Dendritic cell treated with granulocyte-macrophage colony-stimulating factor and Interleukin-4, amounts not matched to agents 40 ng/mL and 50 ng/mL, for 4 days (primary cell): ENCODE measurements around the gene TRAF3.

Source experiments
- H3K27ac Mint-ChIP-seq: one replicate; pipeline ENCODE4 v1.8.0; 2022; ENCODE audit warnings: mild to moderate bottlenecking, mixed read lengths
- H3K27me3 Mint-ChIP-seq: one replicate; pipeline ENCODE4 v1.8.0; 2022; ENCODE audit warnings: mild to moderate bottlenecking, mixed read lengths
- H3K36me3 Mint-ChIP-seq: one replicate; pipeline ENCODE4 v1.8.0; 2022; ENCODE audit warnings: low read depth, mixed read lengths
- H3K4me1 Mint-ChIP-seq: one replicate; pipeline ENCODE4 v1.8.0; 2022; ENCODE audit warnings: low read depth, mixed read lengths
- H3K4me3 Mint-ChIP-seq: one replicate; pipeline ENCODE4 v1.8.0; 2022; ENCODE audit warnings: mild to moderate bottlenecking, moderate library complexity, mixed read lengths
- H3K9me3 Mint-ChIP-seq: one replicate; pipeline ENCODE4 v1.8.0; 2022; ENCODE audit warnings: mixed read lengths
- intact Hi-C: fragments of 100-400 bp; cut with micrococcal nuclease; formaldehyde crosslinking; loops from one replicate; pipeline ENCODE4 v1.15.0; 2022

TRAF3 gene

GRCh38 chr14:102914474-102915291, 137.4 kb downstream of the TRAF3 start:
- Mint-ChIP-seq H3K4me1 (no peaks in the 10 kb centered on the region), H3K4me3 (no peak overlapping the region), H3K36me3 (peaks cover 43% of the 10 kb centered on the region), H3K27me3 (no peaks in the 10 kb centered on the region), H3K9me3 (no peaks in the 10 kb centered on the region), H3K27ac (no peak overlapping the region)
- intact Hi-C loops = loop anchor here (5.0 kb wide), 1 partner anchor 222 kb away; no protein-coding TSS in a partner anchor

GRCh38 chr14:102915292-102916110, 138.3 kb downstream of the TRAF3 start:
- no peak overlapping the region for H3K4me3 Mint-ChIP-seq
- H3K9me3 Mint-ChIP-seq = no peaks in the 10 kb centered on the region
- peaks cover 35% of the 10 kb centered on the region for H3K36me3 Mint-ChIP-seq
- no peaks in the 10 kb centered on the region for H3K4me1 Mint-ChIP-seq
- H3K27me3 Mint-ChIP-seq = no peaks in the 10 kb centered on the region
- intact Hi-C loops = loop anchor here (5.0 kb wide), 1 partner anchor 223 kb away; no protein-coding TSS in a partner anchor
- H3K27ac Mint-ChIP-seq = no peak overlapping the region

- no peaks in the 10 kb centered on the region for H3K27me3 Mint-ChIP-seq
- no peaks in the 10 kb centered on the region for H3K9me3 Mint-ChIP-seq
- H3K27ac Mint-ChIP-seq = no peak overlapping the region
- H3K36me3 Mint-ChIP-seq = peaks cover 25% of the 10 kb centered on the region
- H3K4me3 Mint-ChIP-seq = no peak overlapping the region
- no peaks in the 10 kb centered on the region for H3K4me1 Mint-ChIP-seq
- intact Hi-C loops = loop anchor here (5.0 kb wide), 1 partner anchor 224 kb away; no protein-coding TSS in a partner anchor
Measured at GRCh38 chr14:102916347-102917055, 139.3 kb downstream of the TRAF3 start.

GRCh38 chr14:102917056-102917385, 139.8 kb downstream of the TRAF3 start:
- Mint-ChIP-seq H3K4me3 (no peak overlapping the region), H3K4me1 (no peaks in the 10 kb centered on the region), H3K27me3 (no peaks in the 10 kb centered on the region), H3K9me3 (no peaks in the 10 kb centered on the region), H3K27ac (no peak overlapping the region), H3K36me3 (peaks cover 20% of the 10 kb centered on the region)
- intact Hi-C loops = loop anchor here (5.0 kb wide), 1 partner anchor 225 kb away; no protein-coding TSS in a partner anchor

- H3K27ac Mint-ChIP-seq = no peak overlapping the region
- H3K9me3 Mint-ChIP-seq = no peaks in the 10 kb centered on the region
- peaks cover 14% of the 10 kb centered on the region for H3K36me3 Mint-ChIP-seq
- no peaks in the 10 kb centered on the region for H3K27me3 Mint-ChIP-seq
- no peak overlapping the region for H3K4me3 Mint-ChIP-seq
- H3K4me1 Mint-ChIP-seq = no peaks in the 10 kb centered on the region
- intact Hi-C loops = loop anchor here (5.0 kb wide), 1 partner anchor 225 kb away; no protein-coding TSS in a partner anchor
Measured at GRCh38 chr14:102917469-102918211, 140.4 kb downstream of the TRAF3 start.

- no peak overlapping the region for H3K4me3 Mint-ChIP-seq
- H3K27me3 Mint-ChIP-seq = no peaks in the 10 kb centered on the region
- H3K9me3 Mint-ChIP-seq = no peaks in the 10 kb centered on the region
- no peak overlapping the region for H3K27ac Mint-ChIP-seq
- no peaks in the 10 kb centered on the region for H3K4me1 Mint-ChIP-seq
- peaks cover 6% of the 10 kb centered on the region for H3K36me3 Mint-ChIP-seq
- intact Hi-C loops = loop anchor here (5.0 kb wide), 1 partner anchor 226 kb away; no protein-coding TSS in a partner anchor
Measured at GRCh38 chr14:102918438-102918837, 141.2 kb downstream of the TRAF3 start.

GRCh38 chr14:102920273-102920997, 143.2 kb downstream of the TRAF3 start:
- Mint-ChIP-seq H3K4me1 (no peaks in the 10 kb centered on the region), H3K27ac (no peak overlapping the region), H3K9me3 (no peaks in the 10 kb centered on the region), H3K36me3 (no peaks in the 10 kb centered on the region), H3K4me3 (no peak overlapping the region), H3K27me3 (no peaks in the 10 kb centered on the region)
- intact Hi-C loops = no loop called here

GRCh38 chr14:102920998-102921304, 143.7 kb downstream of the TRAF3 start:
- H3K4me3 Mint-ChIP-seq = no peak overlapping the region
- intact Hi-C loops = no loop called here
- no peaks in the 10 kb centered on the region for H3K4me1 Mint-ChIP-seq
- no peaks in the 10 kb centered on the region for H3K9me3 Mint-ChIP-seq
- no peaks in the 10 kb centered on the region for H3K36me3 Mint-ChIP-seq
- no peaks in the 10 kb centered on the region for H3K27me3 Mint-ChIP-seq
- H3K27ac Mint-ChIP-seq = no peak overlapping the region

GRCh38 chr14:102922490-102923200, 145.4 kb downstream of the TRAF3 start, which contains the start of gene AMN:
Gene AMN, plus strand, starts transcription at chr14:102922663. Its CDS starts 26 bp downstream, at chr14:102922689.
- Mint-ChIP-seq H3K9me3 (no peaks in the 10 kb centered on the region), H3K27ac (no peak within 1 kb of the TSS), H3K36me3 (no peaks in the 10 kb centered on the region), H3K4me1 (no peaks in the 10 kb centered on the region), H3K27me3 (peaks cover 6% of the 10 kb centered on the region), H3K4me3 (no peak within 1 kb of the TSS)
- intact Hi-C loops = no loop called here

- Mint-ChIP-seq H3K27ac (no peak overlapping the region), H3K36me3 (no peaks in the 10 kb centered on the region), H3K4me3 (no peak overlapping the region), H3K9me3 (no peaks in the 10 kb centered on the region), H3K27me3 (peaks cover 13% of the 10 kb centered on the region), H3K4me1 (peaks cover 4% of the 10 kb centered on the region)
- intact Hi-C loops = no loop called here
Measured at GRCh38 chr14:102923201-102923924, 146.1 kb downstream of the TRAF3 start.

- peaks cover 19% of the 10 kb centered on the region for H3K27me3 Mint-ChIP-seq
- no peak overlapping the region for H3K4me3 Mint-ChIP-seq
- peaks cover 10% of the 10 kb centered on the region for H3K4me1 Mint-ChIP-seq
- H3K36me3 Mint-ChIP-seq = no peaks in the 10 kb centered on the region
- H3K27ac Mint-ChIP-seq = no peak overlapping the region
- no peaks in the 10 kb centered on the region for H3K9me3 Mint-ChIP-seq
- intact Hi-C loops = no loop called here
Measured at GRCh38 chr14:102923925-102924486, 146.8 kb downstream of the TRAF3 start.
